ENCODE measurements around the gene GRB7.

The GRB7 gene

DNA sequence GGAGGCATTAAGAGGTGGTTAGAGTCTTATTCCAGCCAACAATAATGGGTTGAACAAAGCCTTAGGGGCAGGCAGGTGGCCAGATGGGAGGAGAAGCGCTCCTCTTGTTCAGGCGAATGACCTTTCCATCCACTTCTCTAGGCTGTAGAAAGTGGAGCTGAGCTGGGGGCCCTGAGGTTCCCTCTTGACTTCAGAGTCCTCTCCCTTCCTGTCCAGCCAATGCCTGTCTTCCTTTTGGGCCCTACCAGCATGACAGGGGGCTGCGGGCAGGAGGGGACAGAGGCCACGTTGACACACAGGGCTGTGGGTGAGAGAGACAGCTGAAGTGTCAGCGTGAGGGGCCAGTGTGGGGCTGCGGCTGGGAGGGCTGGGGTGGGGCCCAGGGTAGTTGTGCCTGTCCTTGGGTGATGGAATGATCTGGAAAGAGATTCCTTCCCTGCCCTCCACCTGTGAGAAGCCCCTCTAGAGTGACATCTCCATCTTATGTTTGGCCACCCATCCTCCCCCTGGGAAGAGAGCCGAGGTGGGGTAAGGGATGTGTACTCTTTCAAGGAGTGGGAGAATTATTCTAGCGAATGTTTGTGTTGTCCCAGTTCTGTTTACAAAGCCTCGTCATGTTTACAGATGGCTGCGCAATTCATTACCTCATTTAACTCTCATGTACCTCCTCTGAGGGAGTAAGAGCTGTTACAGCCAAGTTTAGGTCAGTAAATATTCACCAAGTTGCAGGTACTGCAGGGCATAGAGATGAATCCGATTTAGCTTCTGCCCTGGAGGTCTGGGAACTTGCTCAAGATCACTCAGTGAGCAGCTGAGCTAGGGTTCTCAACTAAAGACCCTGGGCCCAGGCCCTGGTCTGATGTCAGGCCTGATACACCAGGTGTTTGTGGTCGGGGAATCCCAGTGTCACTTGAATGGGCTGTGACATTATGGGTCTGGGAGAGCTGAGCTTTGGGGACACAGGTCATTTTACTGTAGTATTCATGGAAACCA, 34.5 kb upstream of the GRB7 start:
- DNase-seq (ENCODE audit: low spot score): peak; percentile 81
- TF ChIP-seq CTCF (IDR thresholded peaks at IDR 0.05; ENCODE audit: borderline replicate concordance, control extremely low read depth, extremely low read depth, insufficient read depth, missing control alignments): no peak
- in situ Hi-C loops (cut with MboI; ENCODE audit: low sequenced_read_pairs, unreplicated experiment): no loop called here

DNA sequence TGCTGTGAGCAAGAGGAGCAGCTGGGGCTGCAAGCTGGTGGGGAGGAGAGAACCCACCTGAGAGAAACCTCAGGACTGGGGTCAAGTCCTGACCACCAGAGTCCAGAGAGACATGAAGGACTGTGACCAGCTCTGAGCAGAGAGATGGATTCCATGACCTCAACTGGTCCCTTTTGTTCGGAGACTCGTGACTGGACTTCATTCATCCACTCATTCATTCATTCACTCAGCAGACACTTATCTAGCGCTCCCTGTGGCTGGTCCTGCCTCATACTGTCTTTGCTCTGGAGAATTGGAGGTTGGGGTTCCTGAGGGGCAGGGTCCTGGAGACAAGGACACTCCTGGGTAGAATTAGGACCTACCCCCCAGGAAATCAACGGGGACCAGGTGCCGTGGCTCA, 33.8 kb upstream of the GRB7 start:
- DNase-seq (ENCODE audit: low spot score): no peak
- no peak for TF ChIP-seq CTCF (IDR thresholded peaks at IDR 0.05; ENCODE audit: borderline replicate concordance, control extremely low read depth, extremely low read depth, insufficient read depth, missing control alignments)
- in situ Hi-C loops (cut with MboI; ENCODE audit: low sequenced_read_pairs, unreplicated experiment): no loop called here

DNA sequence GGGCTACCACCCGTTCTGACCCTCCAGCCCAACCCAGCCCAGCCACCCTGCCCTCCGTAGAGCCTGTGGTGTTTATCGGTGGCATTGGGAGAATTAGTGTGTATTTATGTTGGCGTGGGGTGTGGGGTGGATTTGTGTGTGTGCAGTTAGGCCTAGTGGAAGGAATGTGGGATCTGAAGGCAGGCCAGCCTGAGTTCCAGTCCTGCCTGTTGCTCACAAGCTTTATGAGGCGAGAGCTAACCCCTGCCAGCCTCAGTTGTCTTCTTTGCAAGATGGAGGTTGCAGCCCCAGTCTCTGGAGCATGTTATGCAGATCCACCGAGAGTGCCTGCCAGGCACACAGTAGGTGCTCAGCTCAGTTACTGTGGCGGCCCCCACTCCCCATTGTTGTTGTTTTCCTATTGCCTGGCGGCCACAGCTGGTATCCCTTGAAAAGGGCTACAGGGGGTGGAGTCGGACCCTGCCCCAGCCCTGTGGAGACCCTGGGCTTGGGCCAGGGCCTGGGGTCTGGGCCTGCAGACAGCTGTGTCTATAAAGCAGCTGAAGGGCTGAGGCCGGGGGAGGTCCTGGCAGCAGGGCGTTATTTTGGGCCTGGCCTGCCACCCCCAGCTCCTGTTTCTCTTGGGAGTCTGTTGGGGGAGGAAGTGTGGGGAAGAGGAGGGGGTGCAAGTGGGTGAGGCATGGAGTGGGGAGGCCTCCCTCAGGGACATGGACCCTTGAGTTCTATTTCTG, 32.8 kb upstream of the GRB7 start:
- TF ChIP-seq CTCF (IDR thresholded peaks at IDR 0.05; ENCODE audit: borderline replicate concordance, control extremely low read depth, extremely low read depth, insufficient read depth, missing control alignments): no peak
- DNase-seq (ENCODE audit: low spot score): no peak
- in situ Hi-C loops (cut with MboI; ENCODE audit: low sequenced_read_pairs, unreplicated experiment): no loop called here

- no peak for TF ChIP-seq CTCF (IDR thresholded peaks at IDR 0.05; ENCODE audit: borderline replicate concordance, control extremely low read depth, extremely low read depth, insufficient read depth, missing control alignments)
- no peak for DNase-seq (ENCODE audit: low spot score)
- in situ Hi-C loops (cut with MboI; ENCODE audit: low sequenced_read_pairs, unreplicated experiment): no loop called here
These were observed 31.9 kb upstream of the GRB7 start for GRCh38 chr17:39705786-39706348.

- TF ChIP-seq CTCF (IDR thresholded peaks at IDR 0.05; ENCODE audit: borderline replicate concordance, control extremely low read depth, extremely low read depth, insufficient read depth, missing control alignments): no peak
- in situ Hi-C loops (cut with MboI; ENCODE audit: low sequenced_read_pairs, unreplicated experiment): no loop called here
These were observed 31.4 kb upstream of the GRB7 start for GRCh38 chr17:39706383-39706782.

DNA sequence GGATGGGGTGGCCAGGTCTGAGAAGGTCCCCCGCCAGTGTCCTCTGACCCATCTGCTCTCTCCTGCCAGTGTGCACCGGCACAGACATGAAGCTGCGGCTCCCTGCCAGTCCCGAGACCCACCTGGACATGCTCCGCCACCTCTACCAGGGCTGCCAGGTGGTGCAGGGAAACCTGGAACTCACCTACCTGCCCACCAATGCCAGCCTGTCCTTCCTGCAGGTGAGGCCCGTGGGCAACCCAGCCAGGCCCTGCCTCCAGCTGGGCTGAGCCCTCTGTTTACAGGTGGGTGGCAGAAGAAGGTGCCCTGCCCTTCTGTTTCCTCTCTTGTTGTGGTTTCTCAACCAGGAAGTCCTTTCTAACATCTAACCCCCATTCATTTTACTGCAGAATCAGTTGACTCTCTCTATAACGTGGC, 30.8 kb upstream of the GRB7 start:
- TF ChIP-seq CTCF (IDR thresholded peaks at IDR 0.05; ENCODE audit: borderline replicate concordance, control extremely low read depth, extremely low read depth, insufficient read depth, missing control alignments): no peak
- DNase-seq (ENCODE audit: low spot score): no peak
- in situ Hi-C loops (cut with MboI; ENCODE audit: low sequenced_read_pairs, unreplicated experiment): no loop called here

More at GRCh38 chr17:39706383-39706782, 31.4 kb upstream of the GRB7 start:
- DNase-seq (ENCODE audit: low spot score): no peak

All from GM13976 (cell line).